Measurements from ENCODE around the gene MTX1. TPM values are rescaled to one million over a fixed set of nuclear protein-coding genes. Genes with fewer than 3 reads are reported as not detected.

The MTX1 gene
- total and polyA plus RNA-seq, 9 of the 15 experiments (the other 6 are each of a cell fraction or from before 2014, with no cell fraction given), result 29.1 to 98.4 (median 66.9) TPM

GRCh38 chr1:155261852-155262673 is 53.6 kb downstream of the MTX1 start, which contains the start of gene SCAMP3 (continued):
- TF ChIP-seq ZNF280B (CRISPR knock-in tag; IDR thresholded peaks at IDR 0.05) (peak; percentile 81; the same call in 1 of the 2 replicates), MAZ (CRISPR knock-in tag; conservative IDR thresholded peaks at IDR 0.05 in 1 of 2, IDR thresholded peaks at IDR 0.05 in 1 of 2) (peak; percentile 48 to 88), MBD2 (IDR thresholded peaks at IDR 0.05; ENCODE audit: borderline replicate concordance, low read depth) (peak; percentile 86), ZNF561 (CRISPR knock-in tag; conservative IDR thresholded peaks at IDR 0.05) (0 out of 2 replicates have a peak, but pooled peaks have one; percentile 43), MXD1 (CRISPR knock-in tag; IDR thresholded peaks at IDR 0.05; ENCODE audit: borderline replicate concordance, poor library complexity, severe bottlenecking) (peak; percentile 8), TEAD4 (IDR thresholded peaks at IDR 0.05; ENCODE audit: low read length) (peak; percentile 51; the same call in 1 of the 2 replicates), TEAD4 (CRISPR knock-in tag; IDR thresholded peaks at IDR 0.05; ENCODE audit: borderline replicate concordance) (no peak), PURB (CRISPR knock-in tag; IDR thresholded peaks at IDR 0.05; ENCODE audit: low read depth) (no peak), GTF3C2 (IDR thresholded peaks at IDR 0.05; ENCODE audit: borderline replicate concordance, extremely low read depth, insufficient read length) (no peak), IRF9 (tag; IDR thresholded peaks at IDR 0.05) (no peak), CUX1 (CRISPR knock-in tag; IDR thresholded peaks at IDR 0.05) (no peak), ARID1B (IDR thresholded peaks at IDR 0.05) (peak; percentile 40; the same call in 1 of the 2 replicates), EP400 (IDR thresholded peaks at IDR 0.05) (peak; percentile 90), MED1 (CRISPR knock-in tag; IDR thresholded peaks at IDR 0.05; ENCODE audit: borderline replicate concordance) (no peak)

Data from K562 (cell line).